ENCODE data around the gene SORCS2. TPM values are rescaled to one million over a fixed set of nuclear protein-coding genes. Genes with fewer than 3 reads are reported as not detected.
"Not testable (repeated sequence)": the region's sequence is repeated elsewhere in the genome, so short reads cannot be mapped to it uniquely, and the experiment has no call there.

SORCS2 gene
- total and polyA plus RNA-seq, 2 donors (not counting 1 experiment from before 2014, with no cell fraction given), result not detected

GRCh38 chr4:7574287-7575014 lies 382.1 kb downstream of the SORCS2 start:
- intact Hi-C loops (cut with micrococcal nuclease), result no loop called here
- WGBS (ENCODE audit: insufficient coverage), result 68% methylated on average over 11 of the region's 11 CpGs
- Histone ChIP-seq H3K27ac (ENCODE audit: low read length in 2 of 2) (no peak overlapping the region), H3K36me3 (replicated peaks in 1 of 2; ENCODE audit: control extremely low read depth in 1 of 2, control insufficient read depth in 1 of 2, extremely low read depth in 1 of 2, insufficient read depth in 2 of 2, low read length in 1 of 2) (no peaks in the 10 kb centered on the region), H3K4me3 (ENCODE audit: control extremely low read depth in 1 of 5, extremely low read depth in 1 of 5, insufficient read depth in 1 of 5, low read depth in 2 of 5, low read length in 4 of 5) (no peak overlapping the region), H3K4me2 (replicated peaks; ENCODE audit: low read depth, low read length, poor library complexity, severe bottlenecking) (no peak overlapping the region), H3K9ac (ENCODE audit: low read length) (no peak overlapping the region), H3K79me2 (ENCODE audit: control insufficient read depth, insufficient read depth, low read length) (no peaks in the 10 kb centered on the region), H3K9me3 (ENCODE audit: control extremely low read depth in 1 of 3, control insufficient read depth in 2 of 3, insufficient read depth in 1 of 3, low read length in 2 of 3) (peaks cover 0 to 59% (median 16%) of the 10 kb centered on the region in 3 donors), H3K4me1 (ENCODE audit: control insufficient read depth in 2 of 2, insufficient read depth in 2 of 2, low read length in 2 of 2) (no peaks in the 10 kb centered on the region), H2AFZ (ENCODE audit: insufficient read depth, low read depth, low read length, poor library complexity, severe bottlenecking) (no peak overlapping the region), H3K27me3 (replicated peaks in 1 of 4; ENCODE audit: control extremely low read depth in 1 of 4, control insufficient read depth in 3 of 4, insufficient read depth in 4 of 4, low read length in 3 of 4) (no peaks in the 10 kb centered on the region), H4K20me1 (ENCODE audit: control insufficient read depth, insufficient read depth, low read length, poor library complexity, severe bottlenecking) (no peaks in the 10 kb centered on the region)
- H3K27me3 Mint-ChIP-seq, result no peaks in the 10 kb centered on the region
- POLR2A ChIA-PET, result no interaction called here
- H3K9me3 Mint-ChIP-seq (ENCODE audit: insufficient read depth), result peaks cover 22% of the 10 kb centered on the region
- no peak for DNase-seq
- no peak overlapping the region for H3K27ac Mint-ChIP-seq
- CTCF ChIA-PET, result no interaction called here
- no peaks in the 10 kb centered on the region for H3K4me1 Mint-ChIP-seq
- no peak overlapping the region for H3K4me3 Mint-ChIP-seq
- no peak for TF ChIP-seq EZH2 (IDR thresholded peaks at IDR 0.05; ENCODE audit: borderline replicate concordance, insufficient read depth, low read depth, low read length, poor library complexity, severe bottlenecking)
- no peak for TF ChIP-seq CTCF (IDR thresholded peaks at IDR 0.05)
- no peak for ATAC-seq (ENCODE audit: low read depth)

- H3K4me2 ChIP-seq (replicated peaks; ENCODE audit: low read depth, low read length, poor library complexity, severe bottlenecking), result no peak overlapping the region
- peaks cover 0 to 52% (median 18%) of the 10 kb centered on the region in 3 donors for H3K9me3 ChIP-seq (ENCODE audit: control extremely low read depth in 1 of 3, control insufficient read depth in 2 of 3, insufficient read depth in 1 of 3, low read length in 2 of 3)
- H3K4me1 ChIP-seq (ENCODE audit: control insufficient read depth in 2 of 2, insufficient read depth in 2 of 2, low read length in 2 of 2), result no peaks in the 10 kb centered on the region
- H3K4me3 Mint-ChIP-seq, result no peak overlapping the region
- H3K27ac ChIP-seq (ENCODE audit: low read length in 2 of 2), result no peak overlapping the region
- H3K79me2 ChIP-seq (ENCODE audit: control insufficient read depth, insufficient read depth, low read length), result no peaks in the 10 kb centered on the region
- 91% methylated on average over 4 of the region's 6 CpGs for WGBS (ENCODE audit: insufficient coverage)
- H4K20me1 ChIP-seq (ENCODE audit: control insufficient read depth, insufficient read depth, low read length, poor library complexity, severe bottlenecking), result no peaks in the 10 kb centered on the region
- H3K9me3 Mint-ChIP-seq (ENCODE audit: insufficient read depth), result peaks cover 25% of the 10 kb centered on the region
- H3K27me3 Mint-ChIP-seq, result no peaks in the 10 kb centered on the region
- H2AFZ ChIP-seq (ENCODE audit: insufficient read depth, low read depth, low read length, poor library complexity, severe bottlenecking), result no peak overlapping the region
- TF ChIP-seq CTCF (IDR thresholded peaks at IDR 0.05) (no peak), EZH2 (IDR thresholded peaks at IDR 0.05; ENCODE audit: borderline replicate concordance, insufficient read depth, low read depth, low read length, poor library complexity, severe bottlenecking) (no peak)
- no peaks in the 10 kb centered on the region for H3K36me3 ChIP-seq (replicated peaks in 1 of 2; ENCODE audit: control extremely low read depth in 1 of 2, control insufficient read depth in 1 of 2, extremely low read depth in 1 of 2, insufficient read depth in 2 of 2, low read length in 1 of 2)
- DNase-seq (no peak), ATAC-seq (ENCODE audit: low read depth) (no peak)
- H3K4me1 Mint-ChIP-seq, result no peaks in the 10 kb centered on the region
- H3K27me3 ChIP-seq (replicated peaks in 1 of 4; ENCODE audit: control extremely low read depth in 1 of 4, control insufficient read depth in 3 of 4, insufficient read depth in 4 of 4, low read length in 3 of 4), result no peaks in the 10 kb centered on the region
- POLR2A ChIA-PET, result no interaction called here
- CTCF ChIA-PET, result no interaction called here
- intact Hi-C loops (cut with micrococcal nuclease), result no loop called here
- H3K27ac Mint-ChIP-seq, result no peak overlapping the region
- no peak overlapping the region for H3K4me3 ChIP-seq (ENCODE audit: control extremely low read depth in 1 of 5, extremely low read depth in 1 of 5, insufficient read depth in 1 of 5, low read depth in 2 of 5, low read length in 4 of 5)
- H3K9ac ChIP-seq (ENCODE audit: low read length), result no peak overlapping the region
Observed at GRCh38 chr4:7575426-7575825, 383.1 kb downstream of the SORCS2 start.

- H3K4me3 ChIP-seq (ENCODE audit: control extremely low read depth in 1 of 5, extremely low read depth in 1 of 5, insufficient read depth in 1 of 5, low read depth in 2 of 5, low read length in 4 of 5); H3K4me1 ChIP-seq (ENCODE audit: control insufficient read depth in 2 of 2, insufficient read depth in 2 of 2, low read length in 2 of 2); H3K4me3 Mint-ChIP-seq; CTCF ChIA-PET; DNase-seq; H3K27me3 ChIP-seq (replicated peaks in 1 of 4; ENCODE audit: control extremely low read depth in 1 of 4, control insufficient read depth in 3 of 4, insufficient read depth in 4 of 4, low read length in 3 of 4); H3K27me3 Mint-ChIP-seq; H3K9ac ChIP-seq (ENCODE audit: low read length); ATAC-seq (ENCODE audit: low read depth); H4K20me1 ChIP-seq (ENCODE audit: control insufficient read depth, insufficient read depth, low read length, poor library complexity, severe bottlenecking); H3K27ac Mint-ChIP-seq; H3K4me1 Mint-ChIP-seq; H3K36me3 ChIP-seq (replicated peaks in 1 of 2; ENCODE audit: control extremely low read depth in 1 of 2, control insufficient read depth in 1 of 2, extremely low read depth in 1 of 2, insufficient read depth in 2 of 2, low read length in 1 of 2); H3K27ac ChIP-seq (ENCODE audit: low read length in 2 of 2); H2AFZ ChIP-seq (ENCODE audit: insufficient read depth, low read depth, low read length, poor library complexity, severe bottlenecking); H3K79me2 ChIP-seq (ENCODE audit: control insufficient read depth, insufficient read depth, low read length); H3K4me2 ChIP-seq (replicated peaks; ENCODE audit: low read depth, low read length, poor library complexity, severe bottlenecking); intact Hi-C loops (cut with micrococcal nuclease); POLR2A ChIA-PET: not testable (repeated sequence)
- peaks cover 25% of the 10 kb centered on the region for H3K9me3 Mint-ChIP-seq (ENCODE audit: insufficient read depth)
- WGBS (ENCODE audit: insufficient coverage), result 89% methylated on average over 10 of the region's 11 CpGs
- H3K9me3 ChIP-seq (ENCODE audit: control extremely low read depth in 1 of 3, control insufficient read depth in 2 of 3, insufficient read depth in 1 of 3, low read length in 2 of 3), result peaks cover 0 to 51% (median 18%) of the 10 kb centered on the region in 3 donors
Observed at GRCh38 chr4:7577361-7578039, 385.2 kb downstream of the SORCS2 start.
